Lower leg skin (tissue), 3 donors: Measurements from ENCODE around the gene SHROOM3.

Source experiments
- CTCF ChIP-seq, 3 donors: fragments of 450-650 bp; IDR thresholded peaks; one replicate each; pipeline ENCODE4 v1.5.1; 2016; ENCODE audit warnings: antibody characterized with exemption in 3 of 3, mild to moderate bottlenecking in 3 of 3, moderate library complexity in 2 of 3
- POLR2A ChIP-seq, 2 donors: fragments of 450-650 bp; IDR thresholded peaks; one replicate each; pipeline ENCODE4 v1.6.1; 2016 to 2017; ENCODE audit warnings: antibody characterized with exemption in 2 of 2, mild to moderate bottlenecking in 1 of 2, moderate library complexity in 1 of 2

GRCh38 chr4:76407440-76408119 is 27.4 kb upstream of the SHROOM3 start:
- no peak for TF ChIP-seq CTCF (IDR thresholded peaks at IDR 0.05)
- TF ChIP-seq POLR2A (IDR thresholded peaks at IDR 0.05), result no peak
